ENCODE measurements around the gene U2SURP.
"Not testable (repeated sequence)": the region's sequence is repeated elsewhere in the genome, so short reads cannot be mapped to it uniquely, and the experiment has no call there.

U2SURP gene

DNA sequence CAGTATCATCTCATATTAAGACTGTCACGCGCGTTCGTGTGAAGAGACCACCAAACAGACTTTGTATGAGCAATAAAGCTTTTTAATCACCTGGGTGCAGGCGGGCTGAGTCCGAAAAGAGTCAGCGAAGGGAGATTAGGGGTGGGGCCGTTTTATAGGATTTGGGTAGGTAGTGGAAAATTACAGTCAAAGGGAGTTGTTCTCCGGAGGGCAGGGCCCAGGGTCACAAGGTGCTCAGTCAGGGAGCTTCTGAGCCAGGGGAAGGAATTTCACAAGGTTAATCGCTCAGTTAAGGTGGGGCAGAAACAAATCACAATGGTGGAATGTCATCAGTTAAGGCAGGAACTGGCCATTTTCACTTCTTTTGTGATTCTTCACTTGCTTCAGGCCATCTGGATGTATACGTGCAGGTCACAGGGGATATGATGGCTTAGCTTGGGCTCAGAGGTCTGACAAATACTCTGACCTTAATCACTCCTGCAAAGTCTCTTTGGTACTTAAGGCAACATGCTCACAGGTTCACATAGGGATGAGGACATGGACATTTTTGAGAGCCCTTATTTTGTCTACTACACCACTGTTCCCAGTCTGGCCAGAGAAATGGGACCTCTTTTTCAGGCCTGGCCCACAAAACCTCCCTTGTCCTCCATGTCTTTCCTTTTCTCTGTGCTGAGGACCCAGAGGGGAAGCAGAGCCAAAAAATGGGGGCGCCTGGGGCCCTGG is 71.1 kb downstream of the U2SURP start:
- not testable (repeated sequence) for DNase-seq

DNA sequence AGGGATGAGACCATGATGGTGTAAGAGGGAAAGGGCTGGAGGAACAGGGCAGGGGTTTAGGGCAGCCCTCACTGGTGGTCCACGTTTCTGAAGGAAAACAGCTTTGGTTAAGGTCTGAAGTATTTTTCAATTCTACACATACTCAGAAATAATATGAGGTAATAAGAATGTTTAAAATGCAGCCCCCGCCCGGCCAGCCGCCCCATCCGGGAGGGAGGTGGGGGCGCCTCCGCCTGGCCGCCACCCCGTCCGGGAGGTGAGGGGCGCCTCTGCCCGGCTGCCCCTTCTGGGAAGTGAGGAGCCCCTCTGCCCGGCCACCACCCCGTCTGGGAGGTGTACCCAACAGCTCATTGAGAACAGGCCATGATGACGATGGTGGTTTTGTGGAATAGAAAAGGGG is 72.2 kb downstream of the U2SURP start:
- not testable (repeated sequence) for DNase-seq

DNA sequence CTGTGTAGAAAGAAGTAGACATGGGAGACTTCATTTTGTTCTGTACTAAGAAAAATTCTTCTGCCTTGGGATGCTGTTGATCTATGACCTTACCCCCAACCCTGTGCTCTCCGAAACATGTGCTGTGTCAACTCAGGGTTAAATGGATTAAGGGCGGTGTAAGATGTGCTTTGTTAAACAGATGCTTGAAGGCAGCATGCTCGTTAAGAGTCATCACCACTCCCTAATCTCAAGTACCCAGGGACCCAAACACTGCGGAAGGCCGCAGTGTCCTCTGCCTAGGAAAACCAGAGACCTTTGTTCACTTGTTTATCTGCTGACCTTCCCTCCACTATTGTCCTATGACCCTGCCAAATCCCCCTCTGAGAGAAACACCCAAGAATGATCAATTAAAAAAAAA is 72.6 kb downstream of the U2SURP start:
- not testable (repeated sequence) for DNase-seq

DNA sequence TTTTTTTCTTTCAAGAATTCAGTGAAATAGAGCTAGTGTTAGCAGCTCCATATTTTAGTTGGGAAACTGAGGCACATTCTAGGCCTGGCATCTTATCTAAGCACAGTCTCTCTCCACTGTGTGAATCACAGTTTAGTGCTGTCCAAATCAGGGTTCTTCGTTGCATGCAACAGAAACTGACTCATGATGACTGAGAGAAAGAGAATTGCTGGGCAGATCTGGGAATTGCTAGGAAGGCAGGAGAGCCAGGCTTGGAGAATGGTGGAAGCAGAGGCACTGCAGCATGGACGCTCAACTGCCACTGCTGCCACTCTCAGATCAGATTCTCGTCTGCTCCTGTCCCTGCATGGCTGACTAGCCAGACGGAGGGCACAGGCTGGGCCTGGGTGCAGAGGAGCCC is 77.5 kb downstream of the U2SURP start:
- DNase-seq = no peak

DNA sequence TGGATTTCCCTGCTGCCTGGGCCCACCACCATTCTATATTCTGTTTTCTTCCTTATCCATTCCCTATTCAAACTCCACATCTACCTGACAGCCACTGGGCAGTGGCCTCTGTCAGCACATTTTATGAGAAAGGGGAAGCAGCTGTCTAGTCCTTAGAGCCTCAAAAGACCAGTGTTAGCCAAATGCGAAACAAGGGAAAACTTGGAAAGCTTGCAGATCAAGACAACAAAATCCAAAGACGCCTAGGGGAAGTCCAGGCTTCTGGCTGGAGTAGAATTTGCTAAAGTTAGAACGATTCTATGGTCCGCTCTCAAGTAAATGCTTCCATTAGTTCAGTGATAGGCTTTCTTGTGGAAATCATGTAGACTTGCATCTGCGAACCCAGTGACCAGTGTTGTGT is 78.8 kb downstream of the U2SURP start:
- DNase-seq = no peak

DNA sequence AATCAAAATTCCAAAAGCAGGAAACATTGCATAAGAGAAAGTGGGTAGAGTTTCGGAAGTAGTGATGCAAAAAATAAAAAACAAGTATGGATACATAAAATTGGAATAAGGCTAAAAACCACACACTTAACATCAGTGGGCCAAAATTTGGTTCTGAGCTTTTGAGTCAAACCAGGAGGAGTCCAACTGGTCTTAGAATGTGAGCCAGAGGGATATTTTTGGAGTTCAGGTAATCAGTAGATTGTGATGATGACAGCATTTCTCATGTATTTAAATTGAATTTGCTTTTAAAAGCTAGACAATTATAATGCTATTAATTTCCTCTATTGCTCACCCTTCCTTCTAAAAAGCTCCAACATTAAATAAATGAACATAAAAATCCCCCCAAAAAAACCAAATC is 80.0 kb downstream of the U2SURP start:
- no peak for DNase-seq

DNA sequence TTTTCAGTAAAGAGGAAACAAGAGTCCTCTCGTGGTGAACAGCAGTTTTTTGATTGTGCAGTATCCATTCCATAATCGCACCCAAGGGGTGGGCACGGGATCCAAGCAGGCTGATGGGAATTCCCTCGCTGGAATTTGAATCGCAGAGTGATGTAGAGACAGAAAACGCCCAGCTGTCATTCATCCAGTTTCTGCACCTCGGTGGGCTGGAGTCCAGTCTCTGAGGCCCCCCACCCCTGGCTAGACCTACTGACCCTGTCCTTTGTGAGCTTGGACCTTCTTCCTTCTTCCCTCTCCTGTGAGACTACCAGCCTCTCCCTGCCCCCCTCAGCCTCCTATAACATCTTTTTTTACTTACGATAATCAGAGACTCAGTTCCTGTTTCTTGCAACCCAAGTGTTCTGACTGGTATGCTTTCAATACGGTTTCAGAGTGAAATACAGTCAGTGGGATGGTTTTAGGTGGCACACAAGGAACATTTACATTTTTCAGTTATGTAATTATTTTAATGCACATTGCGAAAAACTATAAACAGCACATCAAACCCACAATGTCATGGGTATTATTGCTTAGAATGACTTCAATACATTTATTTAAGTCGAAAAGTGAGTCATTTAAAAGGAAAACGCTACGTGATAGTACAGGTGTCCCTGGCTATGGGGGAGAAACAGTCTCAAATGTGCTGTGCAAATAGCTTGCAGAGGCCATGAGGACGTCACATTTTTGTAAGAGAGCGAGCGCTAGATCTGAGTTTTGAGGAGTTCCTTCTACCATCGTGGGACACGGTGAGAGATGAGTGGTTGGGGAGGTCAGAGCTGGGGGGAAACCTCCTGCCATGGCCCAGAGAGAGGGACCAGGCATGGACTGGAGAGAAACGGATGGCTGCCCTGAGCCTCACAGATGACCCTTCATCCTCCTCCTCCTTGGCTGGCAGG is 80.7 kb downstream of the U2SURP start:
- no peak for DNase-seq

DNA sequence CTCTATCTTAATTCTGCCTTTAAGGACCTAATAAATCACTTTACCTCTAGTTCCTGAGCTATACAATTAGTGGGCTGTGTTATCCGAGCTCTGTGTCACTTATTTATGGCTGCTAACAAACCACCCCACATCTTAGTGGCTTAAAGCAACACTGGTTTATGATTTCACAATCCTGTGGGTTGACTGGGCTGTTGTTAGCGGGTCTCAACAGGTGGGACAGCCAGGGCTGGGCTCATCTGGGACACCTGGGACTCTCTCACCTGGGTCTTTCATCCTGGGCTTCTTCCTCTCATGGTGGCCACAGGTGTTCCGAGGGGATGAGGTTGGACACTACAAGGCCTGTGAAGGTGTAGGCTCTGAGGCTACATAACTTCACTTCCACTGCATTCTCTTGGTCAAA is 82.4 kb downstream of the U2SURP start:
- DNase-seq = no peak

DNA sequence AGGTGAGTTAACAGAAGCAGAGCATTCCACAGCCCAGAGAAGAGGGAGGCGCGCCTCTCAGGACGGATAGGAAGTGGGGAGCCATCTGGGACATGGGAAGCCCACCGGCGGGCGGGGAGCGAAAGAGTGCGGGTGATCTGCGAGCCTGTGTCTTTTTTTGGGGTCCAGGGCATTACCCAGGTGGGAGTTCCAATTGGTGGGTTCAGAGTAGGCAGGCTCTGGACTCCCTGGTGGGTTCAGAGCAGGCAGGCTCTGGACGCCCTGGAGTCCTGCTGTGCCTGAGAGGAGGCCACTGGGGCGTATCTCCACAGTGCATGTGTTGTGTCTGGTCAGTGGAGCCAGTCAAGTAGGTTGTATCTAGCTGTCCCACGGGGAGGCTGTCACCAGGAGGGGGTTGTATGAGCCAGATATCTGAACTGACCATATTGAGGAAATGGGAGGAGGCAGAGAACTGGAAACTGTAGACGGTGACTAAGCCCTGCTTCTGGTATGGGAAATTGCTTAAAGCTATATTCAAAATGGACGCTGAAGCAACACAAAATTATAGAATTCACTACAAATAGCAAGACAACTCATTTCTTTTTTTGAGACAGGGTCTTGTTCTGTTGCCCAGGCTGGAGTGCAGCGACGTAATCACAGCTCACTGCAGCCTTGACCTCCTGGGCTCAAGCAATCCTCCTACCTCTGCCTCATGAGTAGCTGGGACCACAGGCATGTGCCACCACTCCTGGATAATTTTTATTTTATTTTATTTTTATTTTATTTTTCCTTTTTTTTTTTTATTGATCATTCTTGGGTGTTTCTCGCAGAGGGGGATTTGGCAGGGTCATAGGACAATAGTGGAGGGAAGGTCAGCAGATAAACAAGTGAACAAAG is 83.7 kb downstream of the U2SURP start:
- no peak for DNase-seq

DNA sequence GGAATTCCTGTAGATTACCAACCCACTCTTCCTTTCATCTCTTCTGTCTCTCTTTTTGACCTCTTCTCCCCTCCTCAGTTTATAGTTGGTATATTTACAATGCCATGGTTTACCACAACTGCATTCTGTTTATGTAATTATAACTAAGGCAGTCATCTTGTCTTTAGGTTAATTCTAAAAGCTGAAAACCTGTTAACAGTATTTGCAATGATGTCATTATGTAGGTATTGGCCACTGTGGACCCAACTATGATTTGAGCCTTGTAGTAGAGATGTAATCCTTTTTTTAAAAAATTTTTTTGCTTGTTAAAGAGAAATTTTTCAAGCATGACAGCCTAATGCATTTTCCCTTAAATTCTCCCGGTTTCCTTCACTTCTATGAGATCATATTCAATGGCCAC is 87.5 kb downstream of the U2SURP start:
- DNase-seq = no peak

DNA sequence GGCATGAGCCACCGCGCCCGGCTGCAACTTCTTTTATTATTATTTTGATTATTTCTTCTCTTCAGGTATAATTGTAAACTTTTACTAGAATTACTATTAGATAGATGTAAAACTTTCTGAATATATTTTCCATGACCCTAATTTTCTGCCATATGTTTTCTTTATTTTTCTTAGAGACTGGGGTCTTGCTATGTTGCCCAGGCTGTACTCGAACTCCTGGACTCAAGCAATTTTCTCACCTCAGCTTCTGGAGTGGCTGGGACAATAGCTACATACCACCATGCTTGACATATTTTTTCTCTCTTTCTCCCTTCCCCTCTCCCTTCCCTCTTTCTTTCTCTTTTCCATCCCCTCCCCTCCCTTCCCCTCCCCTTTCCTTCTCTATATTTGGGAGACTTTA is 88.6 kb downstream of the U2SURP start:
- no peak for DNase-seq

DNA sequence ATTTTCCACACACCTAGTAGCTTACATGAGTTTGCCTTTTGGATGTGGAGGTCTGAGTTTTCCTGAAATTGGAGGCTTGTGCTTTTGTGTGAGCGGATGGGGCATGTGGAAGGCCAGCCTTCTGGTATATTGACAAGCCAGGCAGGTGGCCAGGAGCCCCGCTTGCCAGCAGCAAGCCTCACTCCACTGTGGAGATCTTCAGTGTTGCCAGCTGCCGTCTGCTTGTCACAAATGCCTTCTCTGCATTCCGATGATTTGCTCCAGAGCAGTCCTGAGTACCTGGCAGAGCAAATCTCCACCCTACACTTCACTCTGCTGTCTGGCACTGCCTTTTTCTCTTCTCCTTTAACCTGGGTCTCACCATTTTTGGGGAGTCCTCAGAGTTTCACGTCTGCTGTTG is 89.1 kb downstream of the U2SURP start:
- DNase-seq = no peak

DNA sequence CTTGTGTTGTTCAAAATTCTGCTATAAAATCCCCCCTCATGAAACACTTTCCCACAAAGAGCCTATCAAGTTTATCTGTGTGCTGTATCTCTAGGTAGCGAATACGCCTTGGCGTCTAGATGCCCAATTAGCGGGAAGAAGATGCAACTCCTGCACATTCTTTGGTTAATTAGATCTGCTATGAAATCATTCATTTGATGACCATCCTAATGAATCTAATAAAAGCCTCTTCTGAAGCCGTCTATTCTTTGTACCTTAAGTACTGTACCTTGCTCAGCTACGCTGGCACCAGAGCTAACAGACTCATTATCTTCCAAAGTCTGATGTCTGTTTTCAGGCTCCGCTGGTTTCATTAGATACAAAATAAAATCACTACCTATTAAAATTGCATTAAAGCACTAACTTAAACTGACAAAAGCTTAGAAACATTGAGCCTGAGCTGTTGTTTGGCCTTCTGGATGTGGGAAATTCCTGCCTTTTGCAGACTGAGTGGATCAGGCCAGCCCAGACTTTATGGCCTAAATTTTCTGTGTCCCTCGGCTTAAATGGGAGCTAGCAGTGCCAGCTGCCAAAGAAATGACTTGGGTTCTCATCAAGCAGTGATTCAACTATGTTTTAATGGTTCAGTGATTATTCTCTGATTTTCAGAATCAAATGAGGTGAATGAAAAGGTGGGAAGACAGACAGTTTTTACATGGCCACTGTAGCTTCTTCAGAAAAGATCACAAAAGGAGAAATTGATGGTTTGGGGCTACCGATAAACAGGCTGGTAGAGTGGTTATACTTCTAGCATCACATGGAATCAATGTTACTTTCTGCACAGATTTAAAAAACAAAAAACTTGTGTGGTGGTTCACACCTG is 89.8 kb downstream of the U2SURP start:
- no peak for DNase-seq

DNA sequence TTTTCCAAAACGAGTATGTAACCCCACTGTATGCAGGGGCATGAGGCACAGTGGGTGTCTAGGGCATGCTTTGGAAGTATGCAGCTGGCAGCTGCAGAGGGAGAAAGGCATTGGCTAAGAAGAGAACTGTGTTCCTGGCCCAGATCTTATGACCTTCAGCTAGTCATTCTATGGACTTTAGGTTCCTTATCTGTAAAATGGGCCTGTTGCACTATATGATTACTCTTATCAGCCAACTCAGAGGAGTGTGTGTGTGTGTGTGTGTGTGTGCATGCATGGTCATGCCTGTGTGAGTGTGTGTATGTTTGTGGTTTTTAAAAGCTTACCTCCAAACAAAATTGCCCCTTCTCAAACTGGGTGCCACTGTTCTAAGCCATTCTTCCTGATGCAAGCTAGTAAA is 90.8 kb downstream of the U2SURP start:
- no peak for DNase-seq

DNA sequence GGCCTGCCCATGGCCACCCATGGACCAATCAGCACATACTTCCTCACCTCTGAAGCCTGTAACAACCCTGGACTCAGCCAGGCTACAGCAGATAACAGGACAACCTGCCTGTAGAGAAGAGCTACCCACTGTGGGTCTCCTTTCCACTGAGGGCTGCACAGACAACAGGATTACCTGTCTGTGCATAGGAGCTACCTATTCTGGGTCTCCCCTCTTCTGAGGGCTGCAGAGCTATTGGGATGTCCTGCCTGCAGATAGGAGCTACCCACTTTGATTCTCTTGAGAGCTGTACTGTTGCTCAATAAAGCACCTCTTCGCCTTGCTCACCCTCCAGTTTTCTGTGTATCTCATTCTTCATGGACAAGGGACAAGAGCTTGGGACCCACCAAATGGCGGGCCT is 94.4 kb downstream of the U2SURP start:
- DNase-seq = no peak

DNA sequence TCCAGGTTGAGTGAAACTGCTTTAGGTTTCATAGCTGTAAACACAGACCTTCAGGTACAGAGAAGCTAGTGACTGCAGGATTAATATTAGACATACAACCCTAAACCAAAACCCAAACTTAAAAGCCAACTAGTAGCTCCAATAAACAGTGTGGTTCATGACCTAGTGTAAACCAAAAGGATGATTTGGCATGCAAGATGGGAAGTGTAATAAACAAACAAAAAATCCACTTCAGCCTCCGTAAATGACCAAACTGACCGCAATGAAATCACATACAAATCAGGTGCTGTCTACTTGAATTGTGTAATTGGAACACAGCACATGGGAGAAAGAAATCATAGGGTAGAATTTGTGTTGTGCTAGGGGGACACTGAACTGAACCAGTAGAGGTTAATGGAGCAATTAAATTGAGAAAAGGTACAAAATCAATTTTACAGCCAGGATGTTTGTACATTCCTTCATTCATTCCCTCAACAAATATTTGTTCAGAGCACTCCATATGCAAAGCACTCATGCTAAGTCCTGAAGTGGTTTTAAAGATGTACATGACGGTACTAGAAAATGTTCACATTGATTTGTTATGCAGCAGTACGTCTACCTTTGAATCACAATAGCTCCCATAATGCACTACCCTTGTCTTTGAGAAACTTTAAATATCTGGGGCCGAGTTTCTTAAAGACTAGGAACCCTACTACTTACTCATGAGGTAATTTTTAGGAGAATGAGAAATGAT is 96.8 kb downstream of the U2SURP start:
- DNase-seq = no peak

DNA sequence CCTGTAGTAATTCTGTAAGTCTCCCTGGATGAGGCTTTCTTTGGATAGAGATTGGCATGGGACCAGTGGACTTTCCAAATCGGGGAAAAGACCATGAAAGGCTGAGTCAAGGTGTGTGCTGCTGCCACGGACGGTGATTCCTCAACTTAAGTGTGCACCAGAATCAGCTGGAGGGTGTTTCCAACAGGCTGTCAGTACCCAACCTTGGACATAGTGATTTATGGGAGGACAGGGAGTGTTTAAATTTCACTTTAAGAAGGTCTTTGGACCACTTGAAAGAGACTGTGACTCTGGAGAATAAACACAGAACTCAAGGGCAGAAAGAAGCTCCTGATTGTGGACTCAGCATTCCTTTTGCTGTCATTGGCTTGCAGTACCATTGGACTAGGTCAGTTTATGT is 97.8 kb downstream of the U2SURP start:
- DNase-seq = no peak

DNA sequence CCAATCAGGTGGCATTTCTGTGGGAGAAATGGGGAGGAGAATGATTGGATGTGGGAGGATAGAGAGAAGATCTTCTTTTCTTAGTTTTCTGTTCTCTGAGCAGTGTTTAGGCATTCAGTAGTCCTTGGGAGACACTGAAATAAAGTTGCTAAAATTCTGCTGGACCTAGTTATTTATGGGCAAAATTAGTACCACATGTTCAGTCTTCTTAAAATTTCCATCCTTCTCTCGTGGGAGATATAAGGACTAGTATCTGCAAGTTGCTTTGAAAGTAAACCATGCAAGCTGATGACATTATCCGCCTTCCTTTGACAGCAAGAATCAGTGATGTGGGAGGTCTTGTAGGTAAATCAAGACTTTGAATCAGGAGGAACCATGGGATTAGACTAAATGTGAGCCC is 98.3 kb downstream of the U2SURP start:
- DNase-seq = no peak

DNA sequence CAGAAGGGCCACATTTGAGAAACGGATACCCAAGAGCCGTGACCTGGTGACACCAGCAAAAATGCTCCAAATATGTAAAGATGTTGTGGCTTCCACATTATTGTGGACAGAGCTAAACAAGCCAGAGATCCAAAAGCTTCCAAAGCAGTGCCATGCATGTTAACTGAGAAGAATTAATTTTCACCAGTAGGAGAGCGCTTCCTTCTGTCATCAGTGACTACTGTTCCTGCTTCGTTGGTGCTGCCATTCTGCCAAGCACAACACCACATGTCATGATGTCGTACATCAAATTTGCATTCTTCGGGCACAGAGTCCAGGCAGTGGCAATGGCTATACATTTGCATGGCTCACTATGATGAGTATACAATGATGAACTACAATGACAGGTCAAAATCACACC is 99.1 kb downstream of the U2SURP start:
- no peak for DNase-seq

DNA sequence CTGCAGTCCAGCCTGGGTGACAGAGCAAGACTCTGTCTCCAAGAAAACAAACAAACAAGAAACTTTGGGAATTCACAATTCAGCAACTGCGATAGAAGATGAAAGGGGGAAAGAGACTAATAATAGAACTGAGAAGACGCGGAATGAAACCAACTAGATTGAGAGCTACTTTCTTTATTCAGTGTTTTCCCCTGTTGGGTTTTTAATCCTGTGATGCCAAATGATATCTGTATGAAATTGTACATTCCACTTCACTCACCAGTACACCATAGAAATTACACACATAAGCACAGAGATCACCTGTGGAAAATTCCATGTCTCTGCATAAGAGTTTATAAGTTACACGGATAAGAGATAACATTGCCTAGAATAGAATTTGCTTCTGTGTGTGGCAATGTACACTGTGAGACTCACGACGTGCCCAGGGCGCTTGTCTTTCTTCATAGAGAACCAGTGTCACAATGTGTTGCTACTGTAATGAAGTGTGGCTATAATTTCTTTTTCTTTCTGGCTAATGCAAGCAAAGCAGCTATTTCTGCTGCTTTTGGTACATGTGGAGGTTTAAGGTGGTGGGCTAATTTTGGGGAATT is 100.5 kb downstream of the U2SURP start:
- DNase-seq = no peak

DNA sequence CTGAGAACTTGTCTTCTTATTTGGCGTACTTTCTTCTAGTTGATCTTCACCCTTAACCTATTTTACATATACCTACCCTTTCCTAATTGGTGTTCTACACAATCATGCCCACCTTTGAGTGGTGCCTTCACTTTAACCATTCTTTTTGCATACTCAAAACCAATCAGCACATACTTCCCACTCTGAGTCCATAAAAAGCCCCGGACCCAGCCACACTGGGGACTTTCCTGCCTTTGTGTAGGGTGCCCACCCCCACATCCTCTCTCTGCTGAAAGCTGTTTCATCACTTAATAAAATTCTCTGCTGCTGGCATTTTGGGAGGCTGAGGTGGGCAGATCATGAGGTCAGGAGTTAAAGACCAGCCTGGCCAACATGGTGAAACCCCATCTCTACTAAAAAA is 102.3 kb downstream of the U2SURP start:
- DNase-seq = no peak
